Upper lobe of left lung (tissue), 6 donors: Measurements from ENCODE around the gene MGAT1. TPM values are rescaled to one million over a fixed set of nuclear protein-coding genes. Genes with fewer than 3 reads are reported as not detected.

Source experiments
- ATAC-seq, 2 donors: fragments of 200-7000 bp; cut with Tn5 transposase; one replicate each; pipeline ENCODE4 v1.9.1; 2022; ENCODE audit warnings: mild to moderate bottlenecking in 2 of 2, moderate library complexity in 2 of 2; ENCODE audit not compliant: low FRiP score in 2 of 2
- DNase-seq, 2 donors: peaks; one replicate each; pipeline ENCODE4 v3.0.0-alpha.2; 2019 to 2020
- H3K27ac ChIP-seq, 4 donors: fragments of 200-600 bp; sonication (generic); one replicate each; pipeline ENCODE4 v1.5.1; 2016 to 2019
- H3K27me3 ChIP-seq, 4 donors: fragments of 200-600 bp; sonication (generic); one replicate each; pipeline ENCODE4 v1.5.1; 2017 to 2019
- H3K36me3 ChIP-seq, 4 donors: fragments of 200-600 bp; sonication (generic); one replicate each; pipeline ENCODE4 v1.5.1; 2016 to 2019
- H3K4me1 ChIP-seq, 4 donors: fragments of 200-600 bp; sonication (generic); one replicate each; pipeline ENCODE4 v1.5.1; 2018 to 2019
- H3K4me3 ChIP-seq, 4 donors: fragments of 200-600 bp; sonication (generic); one replicate each; pipeline ENCODE4 v1.5.1; 2017 to 2019; ENCODE audit warnings: mild to moderate bottlenecking in 2 of 4, moderate library complexity in 1 of 4
- H3K9me3 ChIP-seq, 4 donors: fragments of 200-600 bp; sonication (generic); one replicate each; pipeline ENCODE4 v1.5.1; 2018 to 2019
- CTCF ChIP-seq, 6 experiments: fragments of 450-650 bp in 4 of 6; fragments of 200-600 bp in 2 of 6; sonication (generic) in 2 of 6; IDR thresholded peaks; one replicate each; pipeline ENCODE4 v1.5.1; 2016 to 2019; ENCODE audit warnings: antibody characterized with exemption in 6 of 6
- EP300 ChIP-seq, 4 donors: sonication (generic); formaldehyde crosslinking; IDR thresholded peaks; one replicate each; pipeline ENCODE4 v1.5.1; 2017; ENCODE audit warnings: antibody characterized with exemption in 4 of 4, control low read depth in 2 of 4
- POLR2A ChIP-seq, 4 donors: fragments of 450-650 bp; IDR thresholded peaks; one replicate each; pipeline ENCODE4 v1.5.1; 2016 to 2017; ENCODE audit warnings: antibody characterized with exemption in 4 of 4, mild to moderate bottlenecking in 2 of 4
- POLR2AphosphoS5 ChIP-seq, 2 donors: sonication (generic); formaldehyde crosslinking; IDR thresholded peaks; one replicate each; pipeline ENCODE4 v1.5.1; 2017; ENCODE audit warnings: antibody characterized with exemption in 2 of 2
- WGBS, 2 donors: methylation state at CpG; one replicate each; pipeline ENCODE4 v1.1.5; 2017 to 2018; 5-methylcytosine and 5-hydroxymethylcytosine counted together
- total RNA-seq, 6 donors: library from RNA; depleted of rRNA in 4 of 6; stranded (reverse); fragments of >200 nt in 4 of 6; gene quantifications; one replicate each; pipeline versions ENCODE4 v1.1.0 to v1.2.1, GENCODE V29; 2016 to 2021
- donor health status: DM: no; HTN: no; CAD: no; lungs with moderate emphysema.
- donor health status: DM: no; HTN: yes; CAD: no; lungs with severe emphysema.

Gene MGAT1
- total RNA-seq, 6 donors from 2014 or later, result 148 to 392 (median 277) TPM

- TF ChIP-seq CTCF (IDR thresholded peaks at IDR 0.05) (peak in 1 of 6 experiments; percentile 11), POLR2AphosphoS5 (IDR thresholded peaks at IDR 0.05) (peak; percentile 83 to 94), POLR2A (IDR thresholded peaks at IDR 0.05) (peak in 3 of 4 donors; percentile 55 to 88 (median 77)), EP300 (IDR thresholded peaks at IDR 0.05) (peak in 1 of 4 donors; percentile 28)
Observed at GRCh38 chr5:180810210-180810958, 7.8 kb upstream of the MGAT1 start.

GRCh38 chr5:180809403-180810209 lies 7.0 kb upstream of the MGAT1 start:
- DNase-seq (peak; percentile 91 to 96), ATAC-seq (peak; percentile 94 to 95)
- WGBS, 2 donors, result 4 to 7% methylated on average over 18 to 35 of the region's 40 CpGs
- Histone ChIP-seq H3K4me3 (peak overlapping the region; percentile 50 to 83 (median 78)), H3K36me3 (peaks cover 0 to 2% (median 0%) of the 10 kb centered on the region in 4 donors), H3K27me3 (no peaks in the 10 kb centered on the region), H3K27ac (peak overlapping the region; percentile 97 to 99 (median 98)), H3K4me1 (peaks cover 61 to 65% (median 62%) of the 10 kb centered on the region in 4 donors), H3K9me3 (no peaks in the 10 kb centered on the region)
- TF ChIP-seq POLR2A (IDR thresholded peaks at IDR 0.05), result no peak
- no peak for TF ChIP-seq CTCF (IDR thresholded peaks at IDR 0.05)
- no peak for TF ChIP-seq EP300 (IDR thresholded peaks at IDR 0.05)
- peak in 1 of 2 donors; percentile 8 for TF ChIP-seq POLR2AphosphoS5 (IDR thresholded peaks at IDR 0.05)

More at GRCh38 chr5:180810210-180810958, 7.8 kb upstream of the MGAT1 start:
- peaks cover 0 to 2% (median 0%) of the 10 kb centered on the region in 4 donors for H3K36me3 ChIP-seq
- H3K4me1 ChIP-seq, result peaks cover 54 to 57% (median 56%) of the 10 kb centered on the region in 4 donors
- DNase-seq, result peak; percentile 98 to 99
- no peaks in the 10 kb centered on the region for H3K27me3 ChIP-seq
- peak; percentile 97 to 99 for ATAC-seq
- WGBS, 2 donors, result 0% methylated on average over 5 to 59 of the region's 66 CpGs
- H3K27ac ChIP-seq, result peak overlapping the region; percentile 97 to 99 (median 98)
- no peaks in the 10 kb centered on the region for H3K9me3 ChIP-seq
- peak overlapping the region; percentile 50 to 83 (median 78) for H3K4me3 ChIP-seq

GRCh38 chr5:180808461-180809000 lies 5.9 kb upstream of the MGAT1 start:
- no peak for TF ChIP-seq POLR2AphosphoS5 (IDR thresholded peaks at IDR 0.05)
- no peak for TF ChIP-seq EP300 (IDR thresholded peaks at IDR 0.05)
- no peak for TF ChIP-seq CTCF (IDR thresholded peaks at IDR 0.05)
- peak overlapping the region in 3 of 4 donors; percentile 50 to 83 (median 79) for H3K4me3 ChIP-seq
- peak overlapping the region; percentile 98 to 99 (median 99) for H3K27ac ChIP-seq
- WGBS, 2 donors, result 73 to 77% methylated on average over 5 of the region's 5 CpGs
- DNase-seq (peak in 1 of 2 donors; percentile 19), ATAC-seq (no peak)
- peaks cover 72 to 75% (median 73%) of the 10 kb centered on the region in 4 donors for H3K4me1 ChIP-seq
- H3K36me3 ChIP-seq, result peaks cover 0 to 2% (median 0%) of the 10 kb centered on the region in 4 donors
- no peaks in the 10 kb centered on the region for H3K27me3 ChIP-seq
- no peaks in the 10 kb centered on the region for H3K9me3 ChIP-seq

GRCh38 chr5:180807654-180808414 lies 5.2 kb upstream of the MGAT1 start:
- Histone ChIP-seq H3K9me3 (no peaks in the 10 kb centered on the region), H3K4me1 (peaks cover 78 to 82% (median 79%) of the 10 kb centered on the region in 4 donors), H3K4me3 (peak overlapping the region in 2 of 4 donors; percentile 79 to 83), H3K27me3 (no peaks in the 10 kb centered on the region), H3K27ac (peak overlapping the region; percentile 98 to 99 (median 99)), H3K36me3 (peaks cover 0 to 2% (median 0%) of the 10 kb centered on the region in 4 donors)
- no peak for TF ChIP-seq CTCF (IDR thresholded peaks at IDR 0.05)
- no peak for TF ChIP-seq POLR2AphosphoS5 (IDR thresholded peaks at IDR 0.05)
- 29 to 34% methylated on average over 6 of the region's 6 CpGs for WGBS, 2 donors
- ATAC-seq (no peak), DNase-seq (no peak)
